GM13977 (cell line): ENCODE results near the gene MOB3B.
"Not testable (repeated sequence)": the region's sequence is repeated elsewhere in the genome, so short reads cannot be mapped to it uniquely, and the experiment has no call there.

Source experiments
- DNase-seq: peaks from one replicate; pipeline ENCODE4 v3.0.0; 2012; ENCODE audit warnings: low spot score
- in situ Hi-C: fragments of 300-500 bp; cut with MboI; formaldehyde crosslinking; loops from one replicate; pipeline ENCODE4 v1.12.0; 2022; ENCODE audit warnings: low sequenced_read_pairs, low pct_unique_long_range_greater_than_20kb, mixed read lengths, inconsistent platforms; ENCODE audit not compliant: unreplicated experiment
- TF ChIP-seq, protein P1 (sequence below): IDR thresholded peaks from 2 replicates; pipeline ENCODE4 v1.5.1; 2012; ENCODE audit warnings: mild to moderate bottlenecking, control low read depth; ENCODE audit not compliant: insufficient read depth; ENCODE audit errors: extremely low read depth, missing control alignments

MOB3B gene

DNA sequence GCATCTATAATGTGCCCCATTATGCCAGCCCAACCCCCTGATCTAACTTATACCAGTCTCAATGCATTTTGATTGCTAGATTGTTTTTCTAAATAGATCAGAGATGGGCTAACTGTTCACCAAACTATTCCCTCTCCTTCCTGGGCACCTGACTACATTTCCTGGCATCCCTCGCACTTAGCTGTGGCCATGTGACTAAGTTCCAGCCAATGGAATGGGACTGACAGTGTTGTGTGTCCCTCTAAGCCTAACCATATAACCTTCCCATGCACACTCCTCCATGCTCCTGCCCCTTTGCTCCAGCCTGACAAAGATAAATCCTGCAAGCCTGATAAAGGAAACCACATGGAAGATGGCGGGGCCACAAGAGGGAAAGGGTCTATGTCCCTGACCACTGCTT is 17.8 kb downstream of the MOB3B start:
- in situ Hi-C loops = no loop called here
- DNase-seq = no peak

DNA sequence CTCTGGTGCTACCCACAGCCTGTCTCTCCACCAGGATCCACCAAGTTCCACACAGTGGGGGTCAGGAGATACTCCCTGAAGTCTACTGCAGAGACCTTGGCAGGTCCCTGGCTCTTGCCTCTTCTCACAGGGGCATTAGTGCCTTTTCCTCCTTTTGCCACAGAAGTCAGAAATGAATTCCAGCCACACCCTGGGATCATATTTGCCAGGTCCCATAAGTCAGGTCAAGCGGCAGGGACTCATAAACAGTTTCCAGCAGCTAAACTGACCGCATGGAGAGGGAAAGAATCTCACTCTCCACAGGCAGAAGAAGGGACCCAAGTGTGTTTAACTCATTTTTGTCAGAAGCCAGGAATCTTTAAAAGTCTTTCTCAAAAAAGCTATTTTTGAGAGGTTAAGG is 18.8 kb downstream of the MOB3B start:
- no peak for DNase-seq
- TF ChIP-seq, protein P1, sequence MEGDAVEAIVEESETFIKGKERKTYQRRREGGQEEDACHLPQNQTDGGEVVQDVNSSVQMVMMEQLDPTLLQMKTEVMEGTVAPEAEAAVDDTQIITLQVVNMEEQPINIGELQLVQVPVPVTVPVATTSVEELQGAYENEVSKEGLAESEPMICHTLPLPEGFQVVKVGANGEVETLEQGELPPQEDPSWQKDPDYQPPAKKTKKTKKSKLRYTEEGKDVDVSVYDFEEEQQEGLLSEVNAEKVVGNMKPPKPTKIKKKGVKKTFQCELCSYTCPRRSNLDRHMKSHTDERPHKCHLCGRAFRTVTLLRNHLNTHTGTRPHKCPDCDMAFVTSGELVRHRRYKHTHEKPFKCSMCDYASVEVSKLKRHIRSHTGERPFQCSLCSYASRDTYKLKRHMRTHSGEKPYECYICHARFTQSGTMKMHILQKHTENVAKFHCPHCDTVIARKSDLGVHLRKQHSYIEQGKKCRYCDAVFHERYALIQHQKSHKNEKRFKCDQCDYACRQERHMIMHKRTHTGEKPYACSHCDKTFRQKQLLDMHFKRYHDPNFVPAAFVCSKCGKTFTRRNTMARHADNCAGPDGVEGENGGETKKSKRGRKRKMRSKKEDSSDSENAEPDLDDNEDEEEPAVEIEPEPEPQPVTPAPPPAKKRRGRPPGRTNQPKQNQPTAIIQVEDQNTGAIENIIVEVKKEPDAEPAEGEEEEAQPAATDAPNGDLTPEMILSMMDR = no peak
- in situ Hi-C loops = no loop called here

More for the DNA sequence above, 17.8 kb downstream of the MOB3B start:
- TF ChIP-seq, protein P1 = no peak

DNA sequence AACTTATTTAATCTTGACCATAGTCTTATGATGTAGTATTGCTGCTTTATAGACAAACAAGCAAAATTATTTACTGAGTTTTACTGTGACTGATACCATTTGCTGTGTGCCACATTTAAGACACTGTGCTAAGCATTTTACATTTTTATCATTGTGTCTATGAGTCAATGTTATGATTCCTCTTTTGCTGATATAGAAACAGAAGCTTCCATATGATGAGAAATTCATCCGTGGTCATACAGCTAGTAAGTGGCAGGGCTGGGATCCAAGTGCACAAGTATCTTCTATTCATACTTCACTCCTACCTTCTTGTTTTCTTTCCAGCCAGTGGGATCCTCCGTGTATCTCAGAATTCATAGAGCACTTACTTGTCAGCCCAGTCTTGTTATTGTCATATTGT is 22.6 kb downstream of the MOB3B start:
- no peak for DNase-seq
- TF ChIP-seq, protein P1 = no peak
- in situ Hi-C loops = no loop called here

DNA sequence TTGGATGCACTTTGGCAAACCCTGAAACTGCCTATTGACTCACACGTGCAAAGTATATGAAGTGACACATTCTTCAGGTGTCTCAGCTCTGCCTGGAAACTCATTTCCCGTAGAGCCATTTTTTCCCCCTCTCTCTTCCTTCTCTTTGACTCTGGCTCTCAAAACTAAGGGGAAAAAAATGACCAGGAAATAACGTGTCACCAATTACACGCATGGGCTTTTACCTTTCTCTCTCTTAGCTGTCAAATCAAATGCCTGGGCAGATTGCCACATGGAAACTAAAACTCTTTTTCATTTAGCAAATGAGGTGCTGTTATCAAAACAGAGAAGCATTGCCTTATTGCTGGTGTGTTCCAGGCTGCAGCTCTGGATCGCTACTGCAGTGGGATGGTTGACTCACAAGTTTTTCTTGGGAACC is 23.9 kb downstream of the MOB3B start:
- in situ Hi-C loops = no loop called here
- DNase-seq = no peak
- TF ChIP-seq, protein P1 = no peak

DNA sequence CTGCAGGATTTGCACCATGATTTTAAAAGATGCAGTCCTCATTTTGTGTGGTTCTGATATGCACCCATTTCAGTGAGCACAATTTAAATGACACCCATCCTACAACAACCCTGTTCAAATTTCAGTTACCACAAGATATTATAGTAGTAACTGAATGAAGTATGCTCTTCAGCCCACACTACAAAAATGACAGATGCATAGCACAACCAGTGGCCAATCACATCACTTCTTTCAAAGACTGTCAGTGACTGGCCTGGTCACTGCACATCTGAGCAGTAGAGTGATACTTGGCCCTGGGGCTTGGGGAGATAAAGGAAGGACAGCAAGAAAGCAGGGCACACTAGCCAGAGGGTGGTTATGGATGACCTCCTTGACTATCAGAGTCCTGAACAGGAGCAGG is 25.4 kb downstream of the MOB3B start:
- TF ChIP-seq, protein P1 = no peak
- in situ Hi-C loops = no loop called here
- DNase-seq = no peak

DNA sequence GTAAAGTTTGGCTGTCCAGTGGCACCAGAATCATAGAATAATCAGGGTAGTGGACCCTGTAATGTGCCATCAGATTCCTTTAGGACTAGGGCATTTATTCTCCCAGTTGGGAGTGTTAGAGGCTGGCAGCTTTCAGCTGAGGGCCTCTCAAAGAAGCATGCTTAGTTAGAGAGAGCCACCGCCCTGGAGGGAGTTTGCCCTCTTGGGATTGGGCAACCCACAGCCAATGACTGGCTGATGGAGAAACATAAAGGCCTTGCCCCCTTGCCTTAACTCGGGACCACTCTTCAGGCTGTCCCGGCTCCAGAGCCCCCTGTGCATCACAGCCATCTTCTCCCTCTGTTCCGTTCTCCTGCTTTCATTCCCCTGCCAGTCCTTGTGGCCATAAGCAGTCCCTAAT is 26.0 kb downstream of the MOB3B start:
- no peak for DNase-seq
- in situ Hi-C loops = no loop called here
- TF ChIP-seq, protein P1 = no peak

DNA sequence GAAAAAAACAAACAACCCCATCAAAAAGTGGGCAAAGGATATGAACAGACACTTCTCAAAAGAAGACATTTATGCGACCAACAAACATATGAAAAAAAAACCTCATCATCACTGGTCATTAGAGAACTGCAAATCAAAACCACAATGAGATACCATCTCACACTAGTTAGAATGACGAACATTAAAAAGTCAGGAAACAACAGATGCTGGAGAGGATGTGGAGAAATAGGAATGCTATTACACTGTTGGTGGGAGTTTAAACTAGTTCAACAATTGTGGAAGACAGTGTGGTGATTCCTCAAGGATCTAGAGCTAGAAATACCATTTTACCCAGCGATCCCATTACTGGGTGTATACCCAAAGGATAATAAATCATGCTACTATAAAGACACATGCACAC is 28.7 kb downstream of the MOB3B start:
- in situ Hi-C loops, DNase-seq: not testable (repeated sequence)
